Mesothelial cell of epicardium (in vitro differentiated cells): Measurements from ENCODE around the gene WDFY1. TPM values are rescaled to one million over a fixed set of nuclear protein-coding genes. Genes with fewer than 3 reads are reported as not detected.
A peak's percentile ranks its signal among the peaks of the same experiment; 100 is the strongest.

Source experiments
- DNase-seq, 2 experiments: peaks; one replicate each; pipeline ENCODE4 v3.0.0; 2021; ENCODE audit warnings: low spot score in 2 of 2; ENCODE audit not compliant: unreplicated experiment in 2 of 2
- H3K27ac Mint-ChIP-seq: 2 replicates; pipeline ENCODE4 v1.8.0; 2021; ENCODE audit warnings: mixed read lengths
- H3K27me3 Mint-ChIP-seq: 2 replicates; pipeline ENCODE4 v1.8.0; 2021; ENCODE audit warnings: low read depth, mixed read lengths
- H3K36me3 Mint-ChIP-seq: 2 replicates; pipeline ENCODE4 v1.8.0; 2021; ENCODE audit warnings: mixed read lengths
- H3K4me1 Mint-ChIP-seq: 2 replicates; pipeline ENCODE4 v1.8.0; 2021; ENCODE audit warnings: mixed read lengths
- H3K4me3 Mint-ChIP-seq: 2 replicates; pipeline ENCODE4 v1.8.0; 2021; ENCODE audit warnings: mild to moderate bottlenecking, moderate library complexity, mixed read lengths
- H3K9me3 Mint-ChIP-seq: 2 replicates; pipeline ENCODE4 v1.8.0; 2021; ENCODE audit warnings: mixed read lengths
- CTCF ChIP-seq: fragments of 200-600 bp; sonication (generic); IDR thresholded peaks from one replicate; pipeline ENCODE4 v1.5.0; 2021; ENCODE audit warnings: antibody characterized with exemption; ENCODE audit not compliant: unreplicated experiment
- total RNA-seq: library from RNA; stranded (reverse); gene quantifications from 3 replicates; pipeline ENCODE4 v1.2.1, GENCODE V29; 2021

WDFY1 gene
- total RNA-seq, 1 donor from 2014 or later = 45.1 TPM

- Mint-ChIP-seq H3K4me3 (no peak overlapping the region), H3K4me1 (peaks cover 5% of the 10 kb centered on the region), H3K27ac (no peak overlapping the region), H3K36me3 (peaks cover 49% of the 10 kb centered on the region), H3K9me3 (no peaks in the 10 kb centered on the region), H3K27me3 (no peaks in the 10 kb centered on the region)
- TF ChIP-seq CTCF = no peak
- DNase-seq = no peak
Measured at GRCh38 chr2:223889229-223889628, 55.9 kb downstream of the WDFY1 start.

- Mint-ChIP-seq H3K27ac (no peak overlapping the region), H3K36me3 (peaks cover 46% of the 10 kb centered on the region), H3K27me3 (no peaks in the 10 kb centered on the region), H3K4me1 (peaks cover 5% of the 10 kb centered on the region), H3K4me3 (no peak overlapping the region), H3K9me3 (no peaks in the 10 kb centered on the region)
- TF ChIP-seq CTCF = no peak
- no peak for DNase-seq
Measured at GRCh38 chr2:223888251-223888650, 56.9 kb downstream of the WDFY1 start.

GRCh38 chr2:223887127-223887526 is 58.0 kb downstream of the WDFY1 start:
- no peaks in the 10 kb centered on the region for H3K9me3 Mint-ChIP-seq
- H3K4me3 Mint-ChIP-seq = no peak overlapping the region
- TF ChIP-seq CTCF = no peak
- no peak for DNase-seq
- H3K36me3 Mint-ChIP-seq = peaks cover 48% of the 10 kb centered on the region
- peak overlapping the region; percentile 44 for H3K27ac Mint-ChIP-seq
- H3K4me1 Mint-ChIP-seq = peaks cover 5% of the 10 kb centered on the region
- H3K27me3 Mint-ChIP-seq = no peaks in the 10 kb centered on the region

- H3K27ac Mint-ChIP-seq = peak overlapping the region; percentile 44
- no peaks in the 10 kb centered on the region for H3K27me3 Mint-ChIP-seq
- TF ChIP-seq CTCF = no peak
- H3K4me3 Mint-ChIP-seq = no peak overlapping the region
- H3K9me3 Mint-ChIP-seq = no peaks in the 10 kb centered on the region
- no peak for DNase-seq
- peaks cover 5% of the 10 kb centered on the region for H3K4me1 Mint-ChIP-seq
- H3K36me3 Mint-ChIP-seq = peaks cover 50% of the 10 kb centered on the region
Measured at GRCh38 chr2:223886726-223887125, 58.4 kb downstream of the WDFY1 start.

- no peak for TF ChIP-seq CTCF
- no peaks in the 10 kb centered on the region for H3K9me3 Mint-ChIP-seq
- H3K27me3 Mint-ChIP-seq = no peaks in the 10 kb centered on the region
- H3K27ac Mint-ChIP-seq = no peak overlapping the region
- no peak for DNase-seq
- H3K4me3 Mint-ChIP-seq = no peak overlapping the region
- H3K36me3 Mint-ChIP-seq = peaks cover 51% of the 10 kb centered on the region
- H3K4me1 Mint-ChIP-seq = peaks cover 5% of the 10 kb centered on the region
Measured at GRCh38 chr2:223884399-223884798, 60.7 kb downstream of the WDFY1 start.

- Mint-ChIP-seq H3K4me3 (no peak overlapping the region), H3K4me1 (peaks cover 13% of the 10 kb centered on the region), H3K36me3 (peaks cover 54% of the 10 kb centered on the region), H3K9me3 (no peaks in the 10 kb centered on the region), H3K27me3 (no peaks in the 10 kb centered on the region), H3K27ac (no peak overlapping the region)
- no peak for TF ChIP-seq CTCF
- no peak for DNase-seq
Measured at GRCh38 chr2:223882715-223883114, 62.4 kb downstream of the WDFY1 start.
